ENCODE measurements around the gene GJC2. TPM values are rescaled to one million over a fixed set of nuclear protein-coding genes. Genes with fewer than 3 reads are reported as not detected.
A peak's percentile ranks its signal among the peaks of the same experiment; 100 is the strongest.

Gene GJC2
- total and polyA plus RNA-seq, 3 experiments from 2014 or later, result 0.57 to 1.1 TPM; not detected in 1

DNA sequence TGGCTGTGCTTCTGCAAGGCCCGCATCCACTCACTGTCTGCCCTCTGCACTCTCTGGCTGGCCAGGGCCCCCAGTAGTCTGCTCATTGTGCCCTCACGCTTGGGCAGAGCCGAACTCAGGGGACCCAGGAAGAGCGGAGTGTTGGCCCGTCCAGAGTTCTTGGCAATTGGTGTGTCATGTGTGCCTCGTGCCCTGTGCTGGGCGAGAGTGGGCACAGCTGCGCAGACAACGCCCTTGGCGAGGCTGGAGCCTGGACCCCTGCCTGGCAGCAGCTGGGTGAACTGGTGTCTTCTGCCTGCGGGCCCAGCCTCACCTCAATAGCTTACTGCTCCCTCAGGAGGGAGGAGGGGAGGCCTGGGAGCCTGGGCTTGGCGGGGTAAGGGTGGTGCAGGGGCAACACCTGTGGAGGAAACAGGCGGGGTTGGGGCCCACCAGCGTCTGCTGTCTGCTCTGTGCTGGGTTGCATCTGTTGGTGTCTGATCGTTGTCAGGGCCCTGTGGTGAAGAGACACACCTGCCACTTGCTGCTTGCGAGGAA is 7.5 kb upstream of the GJC2 start:
- no peaks in the 10 kb centered on the region for H3K27me3 ChIP-seq (ENCODE audit: insufficient read depth, low read length, poor library complexity, severe bottlenecking)
- Mint-ChIP-seq H3K27ac (peak overlapping the region; percentile 84 to 100 (median 98)), H3K36me3 (peaks cover 0 to 51% (median 3%) of the 10 kb centered on the region in 3 donors), H3K9me3 (no peaks in the 10 kb centered on the region), H3K4me3 (peak overlapping the region; percentile 91 to 99 (median 98)), H3K4me1 (peaks cover 46 to 66% (median 49%) of the 10 kb centered on the region in 3 donors), H3K27me3 (peaks cover 0 to 4% of the 10 kb centered on the region in 2 donors)
- peak in 2 of 5 donors; percentile 46 to 48 for DNase-seq
- H3K4me3 ChIP-seq (ENCODE audit: low read length), result peak overlapping the region; percentile 86
- ChIA-PET POLR2A (interaction anchor here (1.1 to 7.8 kb wide), 2 partner anchors 9 to 23 kb away, joined by 3 to 69 read pairs; partner anchors contain the start of gene IBA57), CTCF (interaction anchor here (0.8 to 2.4 kb wide), 4 partner anchors 12 to 33 kb away, joined by 3 to 17 read pairs (median 6); partner anchors contain the start of gene IBA57)
- peak overlapping the region; percentile 98 for H3K27ac ChIP-seq (ENCODE audit: low read depth, low read length)
- peaks cover 58% of the 10 kb centered on the region for H3K4me1 ChIP-seq (ENCODE audit: insufficient read depth, low read length)
- no peaks in the 10 kb centered on the region for H3K9me3 ChIP-seq (ENCODE audit: low read length)
- peaks cover 21% of the 10 kb centered on the region for H3K36me3 ChIP-seq (ENCODE audit: insufficient read depth, low read length)

DNA sequence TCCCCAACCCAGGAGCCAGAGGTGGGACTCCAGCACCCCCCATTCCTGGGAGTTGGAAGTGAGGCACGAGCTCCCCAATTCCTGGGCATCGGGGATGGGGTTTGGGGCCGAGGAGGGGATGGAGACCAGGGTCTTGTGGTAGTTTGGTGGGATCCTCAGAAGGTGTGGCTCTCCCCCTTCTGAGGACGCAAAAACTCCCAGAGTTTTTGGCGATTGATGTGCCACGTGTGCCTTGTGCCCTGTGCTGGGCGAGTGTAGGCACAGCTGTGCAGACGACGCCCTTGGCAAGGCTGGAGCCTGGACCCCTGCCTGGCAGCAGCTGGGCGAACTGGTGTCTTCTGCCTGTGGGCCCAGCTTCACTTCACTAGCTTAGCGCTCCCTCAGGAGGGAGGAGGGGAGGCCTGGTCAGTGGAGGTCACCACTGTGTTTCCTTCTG is 7.0 kb upstream of the GJC2 start:
- Histone ChIP-seq H3K9me3 (ENCODE audit: low read length) (no peaks in the 10 kb centered on the region), H3K4me3 (ENCODE audit: low read length) (peak overlapping the region; percentile 86), H3K27me3 (ENCODE audit: insufficient read depth, low read length, poor library complexity, severe bottlenecking) (no peaks in the 10 kb centered on the region), H3K36me3 (ENCODE audit: insufficient read depth, low read length) (peaks cover 25% of the 10 kb centered on the region), H3K4me1 (ENCODE audit: insufficient read depth, low read length) (peaks cover 54% of the 10 kb centered on the region), H3K27ac (ENCODE audit: low read depth, low read length) (peak overlapping the region; percentile 98)
- Mint-ChIP-seq H3K9me3 (no peaks in the 10 kb centered on the region), H3K27ac (peak overlapping the region; percentile 82 to 100 (median 96)), H3K36me3 (peaks cover 0 to 55% (median 3%) of the 10 kb centered on the region in 3 donors), H3K4me3 (peak overlapping the region; percentile 91 to 99 (median 98)), H3K4me1 (peaks cover 41 to 61% (median 44%) of the 10 kb centered on the region in 3 donors), H3K27me3 (peaks cover 0 to 4% of the 10 kb centered on the region in 2 donors)
- peak in 1 of 5 donors; percentile 45 for DNase-seq
- ChIA-PET POLR2A (interaction anchor here (0.5 to 7.8 kb wide), 3 partner anchors 9 to 317 kb away, joined by 3 to 69 read pairs (median 3); partner anchors contain the start of gene IBA57), CTCF (interaction anchor here (1.2 to 2.4 kb wide), 3 partner anchors 13 to 23 kb away, joined by 3 to 17 read pairs (median 9); partner anchors contain the start of gene IBA57)

DNA sequence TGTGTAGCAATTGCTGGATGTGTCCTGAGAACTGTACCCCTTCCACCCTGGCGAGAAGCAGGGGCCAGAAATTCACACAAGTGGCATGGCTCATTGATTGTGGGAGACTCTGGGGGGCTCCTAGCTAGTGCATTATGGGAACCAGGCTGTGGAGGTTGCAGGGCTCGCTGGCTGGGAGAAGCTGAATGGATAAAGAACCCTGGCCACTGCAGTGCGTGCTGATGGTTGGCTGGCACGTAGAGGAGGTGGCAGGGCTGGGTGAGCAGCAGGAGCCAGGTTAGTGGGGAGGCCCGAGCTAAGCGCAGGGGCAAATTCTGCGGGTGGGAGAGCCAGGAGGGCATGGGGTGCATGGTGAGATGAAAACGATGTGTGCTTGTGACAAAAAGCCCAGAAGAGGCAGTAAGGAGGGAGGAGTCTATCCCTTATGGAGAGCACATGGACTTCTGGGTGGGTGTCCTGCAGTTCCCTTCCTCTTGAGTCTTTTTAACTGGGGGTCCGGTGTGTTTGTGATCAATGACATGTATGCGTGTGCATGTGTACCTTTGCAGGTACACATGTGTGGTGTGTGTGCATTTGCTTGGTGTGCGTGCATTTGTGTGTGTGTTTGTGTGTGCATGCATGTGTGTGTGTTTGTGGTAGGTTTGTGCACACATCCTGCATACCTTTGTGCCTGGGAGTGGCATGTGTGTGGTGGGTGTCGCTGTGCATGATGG is 6.1 kb upstream of the GJC2 start:
- no peaks in the 10 kb centered on the region for H3K9me3 Mint-ChIP-seq
- peaks cover 0 to 4% of the 10 kb centered on the region in 2 donors for H3K27me3 Mint-ChIP-seq
- no peaks in the 10 kb centered on the region for H3K9me3 ChIP-seq (ENCODE audit: low read length)
- ChIA-PET CTCF (interaction anchor here (1.2 to 2.4 kb wide), 4 partner anchors 13 to 23 kb away, joined by 3 to 17 read pairs (median 7); partner anchors contain the start of gene IBA57), POLR2A (interaction anchor here (1.1 to 7.8 kb wide), 3 partner anchors 8 to 22 kb away, joined by 3 to 69 read pairs (median 3); partner anchors contain the start of gene IBA57)
- peaks cover 0 to 60% (median 3%) of the 10 kb centered on the region in 3 donors for H3K36me3 Mint-ChIP-seq
- peaks cover 34% of the 10 kb centered on the region for H3K36me3 ChIP-seq (ENCODE audit: insufficient read depth, low read length)
- no peak overlapping the region for H3K27ac ChIP-seq (ENCODE audit: low read depth, low read length)
- peaks cover 41 to 54% (median 44%) of the 10 kb centered on the region in 3 donors for H3K4me1 Mint-ChIP-seq
- peak overlapping the region; percentile 76 to 99 (median 97) for H3K4me3 Mint-ChIP-seq
- H3K4me1 ChIP-seq (ENCODE audit: insufficient read depth, low read length), result peaks cover 52% of the 10 kb centered on the region
- no peaks in the 10 kb centered on the region for H3K27me3 ChIP-seq (ENCODE audit: insufficient read depth, low read length, poor library complexity, severe bottlenecking)
- peak overlapping the region; percentile 59 to 100 (median 88) for H3K27ac Mint-ChIP-seq
- no peak overlapping the region for H3K4me3 ChIP-seq (ENCODE audit: low read length)
- no peak for DNase-seq

DNA sequence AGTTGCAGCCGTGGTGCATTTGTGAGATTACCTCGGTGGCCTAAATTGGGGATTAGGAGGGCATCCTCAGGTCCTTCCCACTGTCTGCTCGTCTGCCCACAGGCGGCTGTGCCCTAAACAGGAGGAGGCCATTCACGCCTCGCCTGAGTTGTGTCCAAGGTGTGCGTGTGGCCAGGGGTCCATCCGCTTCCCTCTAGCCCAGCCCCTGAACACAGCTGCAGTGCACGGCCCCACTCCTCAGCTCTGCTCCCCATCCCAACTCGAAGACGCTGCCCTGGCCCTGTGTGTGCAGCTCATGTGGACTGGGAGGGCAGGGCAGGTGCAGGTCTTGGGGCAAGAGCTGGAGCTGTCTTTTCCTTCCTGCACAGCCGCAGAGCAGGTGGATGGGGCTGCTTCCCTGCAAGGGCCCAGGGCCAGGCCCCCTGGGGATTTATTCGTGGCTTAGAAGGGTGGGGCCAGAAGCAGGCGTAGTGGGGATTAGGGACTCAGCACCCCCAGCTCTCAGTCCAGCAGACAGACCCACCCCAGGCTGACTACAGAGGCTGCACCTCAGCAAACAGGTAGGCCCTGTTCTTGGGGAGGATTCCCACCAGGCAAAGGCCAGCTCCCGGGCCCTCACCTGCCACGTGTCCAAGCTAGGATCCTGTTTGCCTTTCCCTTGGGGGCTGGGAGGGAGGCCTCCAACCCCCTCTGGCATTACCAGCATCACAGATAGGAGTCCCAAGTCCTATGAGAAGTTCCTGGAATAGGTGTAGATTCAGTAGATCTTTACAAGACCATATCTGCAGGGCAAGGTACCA is 5.3 kb upstream of the GJC2 start:
- DNase-seq, result peak in 1 of 5 donors; percentile 47
- Mint-ChIP-seq H3K36me3 (peaks cover 0 to 61% (median 3%) of the 10 kb centered on the region in 3 donors), H3K27ac (peak overlapping the region in 5 of 8 donors; percentile 58 to 98 (median 66)), H3K4me3 (peak overlapping the region in 5 of 7 donors; percentile 63 to 98 (median 91)), H3K27me3 (peaks cover 0 to 4% of the 10 kb centered on the region in 2 donors), H3K9me3 (no peaks in the 10 kb centered on the region), H3K4me1 (peaks cover 41 to 53% (median 43%) of the 10 kb centered on the region in 3 donors)
- Histone ChIP-seq H3K27me3 (ENCODE audit: insufficient read depth, low read length, poor library complexity, severe bottlenecking) (no peaks in the 10 kb centered on the region), H3K4me3 (ENCODE audit: low read length) (no peak overlapping the region), H3K9me3 (ENCODE audit: low read length) (no peaks in the 10 kb centered on the region), H3K4me1 (ENCODE audit: insufficient read depth, low read length) (peaks cover 52% of the 10 kb centered on the region), H3K36me3 (ENCODE audit: insufficient read depth, low read length) (peaks cover 37% of the 10 kb centered on the region), H3K27ac (ENCODE audit: low read depth, low read length) (peak overlapping the region; percentile 28)
- ChIA-PET CTCF (interaction anchor here (0.9 to 1.3 kb wide), 2 partner anchors 21 to 22 kb away, joined by 4 to 5 read pairs; no protein-coding TSS in a partner anchor), POLR2A (interaction anchor here (0.7 to 1.1 kb wide), 2 partner anchors 13 to 21 kb away, joined by 3 read pairs; no protein-coding TSS in a partner anchor)

DNA sequence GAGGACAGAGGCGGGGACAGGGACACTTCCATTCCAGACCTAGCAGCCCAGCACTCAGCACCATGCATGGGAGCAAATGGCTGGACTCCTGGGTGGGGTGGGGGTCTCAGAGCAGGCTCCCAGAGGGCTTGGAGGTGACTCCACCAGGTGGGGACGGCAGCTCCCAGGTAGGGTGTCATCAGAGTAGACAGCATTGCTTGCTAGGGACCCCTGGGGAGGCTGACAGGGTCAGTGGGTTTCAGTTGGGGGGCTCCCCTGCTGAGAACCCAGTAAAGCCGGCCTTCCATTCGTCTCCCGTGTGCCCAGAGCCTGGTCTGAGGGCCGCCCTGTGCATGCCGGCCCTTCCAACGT is 4.8 kb upstream of the GJC2 start:
- ChIA-PET CTCF (interaction anchor here (0.9 to 1.3 kb wide), 2 partner anchors 20 to 22 kb away, joined by 4 to 5 read pairs; no protein-coding TSS in a partner anchor), POLR2A (interaction anchor here (0.7 to 1.1 kb wide), 2 partner anchors 12 to 20 kb away, joined by 3 read pairs; no protein-coding TSS in a partner anchor)
- Histone ChIP-seq H3K4me3 (ENCODE audit: low read length) (no peak overlapping the region), H3K9me3 (ENCODE audit: low read length) (no peaks in the 10 kb centered on the region), H3K27ac (ENCODE audit: low read depth, low read length) (peak overlapping the region; percentile 28), H3K27me3 (ENCODE audit: insufficient read depth, low read length, poor library complexity, severe bottlenecking) (no peaks in the 10 kb centered on the region), H3K4me1 (ENCODE audit: insufficient read depth, low read length) (peaks cover 52% of the 10 kb centered on the region), H3K36me3 (ENCODE audit: insufficient read depth, low read length) (peaks cover 37% of the 10 kb centered on the region)
- Mint-ChIP-seq H3K4me3 (peak overlapping the region in 1 of 7 donors; percentile 61), H3K36me3 (peaks cover 0 to 58% (median 3%) of the 10 kb centered on the region in 3 donors), H3K4me1 (peaks cover 37 to 47% (median 39%) of the 10 kb centered on the region in 3 donors), H3K9me3 (no peaks in the 10 kb centered on the region), H3K27me3 (no peaks in the 10 kb centered on the region), H3K27ac (peak overlapping the region in 1 of 8 donors; percentile 58)
- DNase-seq, result no peak

DNA sequence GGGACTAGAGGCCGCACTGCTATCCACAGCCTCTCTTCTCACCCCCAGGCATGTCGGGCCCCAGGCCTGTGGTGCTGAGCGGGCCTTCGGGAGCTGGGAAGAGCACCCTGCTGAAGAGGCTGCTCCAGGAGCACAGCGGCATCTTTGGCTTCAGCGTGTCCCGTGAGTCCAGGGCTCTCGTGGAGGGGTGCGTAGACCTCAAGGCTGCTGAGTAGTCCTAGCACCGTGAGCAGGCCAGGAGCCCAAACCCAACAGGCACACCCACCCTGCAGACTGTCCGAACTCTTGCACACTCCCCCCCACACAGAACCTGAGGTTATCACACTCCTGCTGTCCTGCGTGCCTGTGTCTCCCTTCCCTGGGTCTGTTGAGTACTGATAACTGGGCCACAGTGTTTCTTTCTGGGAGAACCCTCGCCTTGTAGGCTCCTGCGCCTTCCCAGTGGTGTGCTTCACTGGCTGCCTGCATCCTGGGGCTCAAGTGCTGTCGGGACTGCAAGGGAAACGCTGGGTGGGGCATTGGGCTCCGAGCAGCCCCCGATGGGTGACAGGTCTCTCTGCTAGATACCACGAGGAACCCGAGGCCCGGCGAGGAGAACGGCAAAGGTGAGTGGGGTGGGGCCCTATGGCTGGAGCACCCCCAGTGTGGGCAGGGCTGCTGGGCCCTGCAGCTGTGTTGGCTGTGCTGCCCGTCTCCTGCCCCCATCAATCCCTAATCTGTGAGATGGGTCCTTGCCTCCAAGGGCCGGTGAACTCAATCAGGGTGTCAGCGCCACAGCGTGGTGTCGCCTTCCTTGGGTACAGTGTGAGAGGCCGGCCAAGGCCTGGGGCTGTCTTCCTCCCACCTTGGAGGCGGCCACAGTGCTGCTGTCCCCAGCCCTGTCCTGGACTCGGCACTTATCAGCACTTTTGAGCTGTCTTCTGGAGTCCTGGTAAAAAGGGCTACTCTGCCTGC is 4.0 kb upstream of the GJC2 start:
- H3K27me3 ChIP-seq (ENCODE audit: insufficient read depth, low read length, poor library complexity, severe bottlenecking), result no peaks in the 10 kb centered on the region
- Mint-ChIP-seq H3K27me3 (no peaks in the 10 kb centered on the region), H3K36me3 (peaks cover 0 to 54% (median 3%) of the 10 kb centered on the region in 3 donors), H3K4me3 (peak overlapping the region in 2 of 7 donors; percentile 19 to 59), H3K9me3 (no peaks in the 10 kb centered on the region), H3K27ac (peak overlapping the region in 3 of 8 donors; percentile 30 to 66 (median 33)), H3K4me1 (peaks cover 37 to 46% (median 39%) of the 10 kb centered on the region in 3 donors)
- CTCF ChIA-PET, result interaction anchor here (1.4 kb wide), 1 partner anchor 16 kb away, joined by 3 read pairs; no protein-coding TSS in a partner anchor
- POLR2A ChIA-PET, result no interaction called here
- H3K4me3 ChIP-seq (ENCODE audit: low read length), result no peak overlapping the region
- H3K36me3 ChIP-seq (ENCODE audit: insufficient read depth, low read length), result peaks cover 37% of the 10 kb centered on the region
- peaks cover 51% of the 10 kb centered on the region for H3K4me1 ChIP-seq (ENCODE audit: insufficient read depth, low read length)
- peak overlapping the region; percentile 28 for H3K27ac ChIP-seq (ENCODE audit: low read depth, low read length)
- no peaks in the 10 kb centered on the region for H3K9me3 ChIP-seq (ENCODE audit: low read length)
- no peak for DNase-seq
